Measurements from ENCODE around the gene EIF4B.

Gene EIF4B

DNA sequence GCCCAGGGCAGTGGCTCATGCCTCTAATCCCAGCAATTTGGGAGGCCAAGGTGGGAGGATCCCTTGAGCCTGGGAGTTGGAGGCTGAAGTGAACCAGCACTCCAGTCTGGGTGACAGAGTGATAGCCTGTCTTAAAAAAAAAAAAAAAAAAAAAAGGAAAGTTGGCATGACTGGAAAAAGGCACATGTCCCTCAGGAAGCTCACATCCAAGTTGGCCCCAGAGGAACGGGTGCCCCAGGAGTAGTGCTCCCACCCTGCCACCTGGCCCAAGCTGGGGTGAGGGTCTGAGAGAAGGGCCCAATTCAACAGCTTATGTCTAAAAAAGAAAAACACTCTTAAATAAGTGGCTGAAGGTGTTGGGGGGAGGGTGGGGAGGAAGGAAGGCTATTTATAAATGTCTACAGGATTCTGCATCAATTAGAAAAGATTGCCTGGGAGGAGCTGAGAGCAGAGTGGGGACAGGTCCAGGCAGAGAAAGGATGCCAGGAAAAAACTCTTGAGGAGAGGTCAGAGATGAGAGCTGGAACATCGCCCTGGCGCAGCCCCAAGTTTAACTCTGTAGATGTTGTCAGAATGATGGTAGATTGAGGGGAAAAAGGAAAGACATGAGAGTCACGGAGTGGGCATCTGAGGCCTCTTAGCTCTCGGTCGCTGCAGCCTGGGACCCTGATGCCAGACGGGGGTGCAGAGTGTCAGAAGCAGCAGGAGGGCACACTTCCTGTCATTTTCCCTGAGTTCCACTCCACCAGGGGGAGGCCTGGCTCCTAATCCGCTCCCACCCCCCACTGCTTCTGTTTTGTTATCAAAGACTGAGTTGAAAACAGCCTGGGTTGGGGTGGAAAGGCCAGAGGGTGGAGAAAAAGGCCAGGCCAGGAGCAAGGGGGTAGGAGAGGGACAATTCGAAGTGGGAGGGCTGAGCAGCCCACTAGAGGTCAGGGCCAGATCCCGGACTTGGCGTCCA, 65.6 kb downstream of the EIF4B start:
- DNase-seq: no peak

DNA sequence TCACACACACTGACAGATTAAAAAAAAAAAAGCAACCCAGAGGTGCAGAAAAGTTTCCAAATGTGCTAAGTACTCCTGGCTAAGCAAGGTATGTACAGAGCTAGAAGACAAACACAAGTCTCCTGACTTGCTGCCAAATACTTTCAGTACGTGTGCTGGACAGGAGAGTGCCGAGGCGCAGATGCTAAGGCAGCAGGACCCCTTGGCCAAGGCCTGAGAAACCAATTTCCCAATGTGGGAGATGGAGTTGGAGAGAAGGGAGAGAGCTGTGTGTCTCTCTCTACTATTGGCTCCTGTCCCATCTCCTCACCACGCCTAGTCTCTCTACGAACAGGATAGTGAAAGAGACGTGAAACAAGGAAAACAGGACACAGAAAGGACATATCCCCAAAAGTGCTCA, 67.6 kb downstream of the EIF4B start:
- DNase-seq: no peak

DNA sequence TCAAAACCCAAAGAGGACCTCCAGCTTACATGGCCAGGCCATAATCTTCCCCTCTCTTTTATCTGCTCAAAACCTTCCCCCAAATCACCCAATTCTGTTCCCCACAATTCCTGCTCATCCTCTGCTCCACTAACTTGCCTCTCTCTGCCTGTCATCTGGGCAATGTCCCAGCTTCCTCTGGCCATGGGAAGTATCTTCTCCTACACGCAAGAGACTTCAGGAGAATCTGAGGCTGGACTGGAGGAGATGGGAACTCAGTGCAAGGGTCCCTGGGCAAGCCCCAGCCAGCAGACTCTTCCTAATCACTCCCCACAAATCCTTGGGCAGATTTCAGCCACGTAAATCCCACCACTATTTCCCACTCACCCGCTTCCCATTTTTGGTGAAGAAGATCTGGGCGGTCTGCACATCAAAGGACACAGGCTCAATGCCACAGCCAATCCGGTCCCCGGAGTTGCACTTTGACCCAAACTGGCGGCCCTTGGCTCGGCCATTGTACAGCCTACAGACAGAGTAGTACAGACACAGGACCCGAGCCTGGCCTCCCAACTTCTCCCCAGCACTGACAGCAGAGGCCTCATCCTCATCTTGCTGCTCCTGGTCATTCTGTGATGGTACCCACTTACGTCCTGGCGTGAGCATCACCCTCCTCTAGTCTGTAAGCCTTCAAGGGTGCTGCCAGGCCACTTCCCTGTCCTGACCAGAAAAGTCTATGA, 68.2 kb downstream of the EIF4B start:
- no peak for DNase-seq

DNA sequence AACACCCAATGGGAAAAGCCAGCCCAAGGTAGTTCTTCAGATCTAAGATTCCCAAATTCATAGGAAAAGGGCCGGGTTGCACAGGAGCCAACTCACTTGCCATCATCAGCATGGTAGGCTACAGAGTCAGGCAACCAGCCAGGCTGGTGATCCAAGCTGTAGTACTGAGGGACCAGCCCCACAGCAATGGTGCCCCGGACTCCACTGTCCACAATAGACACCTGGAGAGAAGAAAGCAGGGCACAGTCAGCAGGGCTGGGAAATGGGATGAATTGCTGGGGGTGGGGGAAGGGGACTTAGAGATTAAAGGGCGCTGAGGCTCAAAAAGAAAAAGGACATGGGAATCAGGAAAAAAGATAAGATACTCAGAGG, 68.7 kb downstream of the EIF4B start:
- no peak for DNase-seq

DNA sequence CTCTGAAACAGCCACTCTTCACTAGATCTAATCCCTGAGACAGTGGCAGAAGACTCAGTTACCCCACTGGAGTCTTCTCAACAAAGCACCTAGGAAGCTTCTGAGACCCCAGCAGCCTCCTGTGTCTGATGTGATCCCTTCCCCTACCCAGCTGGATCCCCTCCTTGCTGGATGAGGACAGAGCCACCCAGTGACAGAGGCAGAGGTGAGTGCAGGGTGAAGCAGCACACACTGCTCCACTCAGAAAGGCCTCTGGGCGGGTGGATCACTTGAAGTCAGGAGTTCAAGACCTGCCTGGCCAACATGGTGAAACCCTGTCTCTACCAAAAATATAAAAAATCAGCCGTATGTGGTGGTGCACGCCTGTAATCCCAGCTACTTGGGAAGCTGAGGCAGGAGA, 70.2 kb downstream of the EIF4B start:
- DNase-seq: no peak

DNA sequence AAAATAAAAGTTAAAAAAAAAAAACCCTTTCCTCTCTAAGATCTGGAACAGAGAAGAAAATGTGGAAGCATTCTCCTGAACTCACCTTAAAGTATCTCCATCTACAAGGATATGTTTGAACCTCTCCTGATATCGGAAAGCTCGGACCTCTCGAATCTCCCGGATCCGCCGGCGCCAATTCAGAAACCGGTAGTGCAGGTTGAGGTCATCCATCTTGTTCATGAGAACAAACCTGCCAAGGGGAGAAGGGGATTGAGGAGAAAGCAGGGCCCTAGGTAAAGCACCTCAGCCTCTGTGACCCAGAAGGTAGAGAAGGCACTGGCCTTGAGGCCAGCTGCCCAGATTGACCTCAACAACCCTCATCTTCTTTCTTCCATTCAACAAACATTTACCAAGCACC, 70.8 kb downstream of the EIF4B start:
- DNase-seq: no peak

DNA sequence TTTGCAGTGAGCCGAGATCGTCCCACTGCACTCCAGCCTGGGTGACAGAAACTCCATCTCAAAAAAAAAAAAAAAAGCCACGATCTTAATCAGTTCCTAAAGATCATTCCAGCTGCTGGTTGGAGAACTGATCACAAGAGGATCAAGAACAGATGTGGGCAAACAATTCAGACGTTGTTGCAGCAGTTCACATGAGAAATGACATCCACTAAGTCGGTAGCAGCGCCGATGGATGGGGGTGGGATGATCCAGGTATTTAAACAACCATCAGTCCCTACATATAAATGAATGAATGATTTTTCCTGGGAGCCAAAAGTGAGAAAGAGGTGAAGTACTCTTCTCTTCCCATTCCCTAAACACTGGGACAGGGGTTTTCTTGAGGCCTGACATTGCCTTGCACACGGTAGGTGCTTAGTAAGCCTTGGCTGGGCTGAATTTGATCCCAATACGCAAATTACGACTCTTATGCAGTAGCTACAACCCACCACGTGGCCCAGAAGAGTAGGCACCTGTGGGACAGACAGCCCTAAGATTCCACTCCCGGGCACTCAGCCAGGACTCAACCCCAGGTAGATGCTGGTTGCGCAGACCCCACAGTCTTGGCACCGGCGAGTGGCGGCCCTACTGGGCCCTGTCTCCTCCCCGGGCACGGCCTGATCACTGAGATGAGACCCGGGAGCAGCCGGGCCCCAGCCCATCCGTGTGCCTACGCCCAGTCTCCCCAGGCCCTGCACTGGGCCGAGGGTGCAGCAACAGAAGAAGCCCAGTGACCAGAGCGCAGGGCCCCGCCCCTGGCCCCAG, 72.4 kb downstream of the EIF4B start:
- DNase-seq: no peak

DNA sequence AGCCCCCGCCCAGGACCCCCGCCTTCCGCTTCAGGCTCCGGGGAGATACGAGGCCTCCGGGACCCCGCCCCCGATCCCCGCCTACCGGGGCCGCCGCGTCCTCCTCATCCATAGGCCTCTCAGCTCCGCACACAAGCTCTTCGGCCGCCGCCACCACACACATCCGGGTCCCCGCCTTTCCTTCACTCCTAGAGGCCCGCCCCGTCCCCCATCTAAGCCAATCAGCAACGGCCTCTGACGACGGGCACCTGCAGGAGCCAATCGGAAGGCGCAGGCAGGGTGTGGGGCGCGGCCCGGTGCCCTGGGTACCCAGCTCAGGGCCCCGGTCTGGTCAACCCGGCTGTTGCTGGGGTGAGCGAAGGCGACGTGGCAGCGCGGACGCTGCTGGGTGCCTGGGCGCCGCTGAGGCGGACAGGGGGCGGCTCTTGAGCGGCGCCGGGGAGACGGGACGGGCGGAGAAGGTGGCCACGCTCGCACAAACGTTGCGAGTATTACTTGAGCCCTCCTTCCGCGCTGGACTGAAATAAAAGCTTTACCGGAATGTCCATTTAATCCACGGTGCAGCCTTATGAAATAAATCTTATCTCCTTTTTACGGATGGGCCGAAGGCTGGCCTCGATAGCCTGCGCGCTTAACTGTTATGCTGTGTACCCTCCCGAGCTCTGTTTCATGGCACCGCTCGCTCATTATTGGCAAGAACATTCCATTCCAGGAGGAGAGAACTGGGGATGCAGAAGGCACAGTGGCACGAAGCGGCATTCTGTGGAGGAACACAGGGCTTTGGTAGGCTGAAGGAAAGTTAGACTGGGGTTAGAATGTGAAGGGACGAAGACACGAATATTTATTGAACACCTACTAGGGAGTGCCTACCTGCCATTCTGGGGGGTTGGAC, 73.2 kb downstream of the EIF4B start, which contains the start of gene SPRYD3:
TSS of gene SPRYD3 (minus strand) at position 165 of the 892 bp plus-strand sequence. CDS start at position 108, 57 bp downstream.
- DNase-seq: peak; percentile 96

DNA sequence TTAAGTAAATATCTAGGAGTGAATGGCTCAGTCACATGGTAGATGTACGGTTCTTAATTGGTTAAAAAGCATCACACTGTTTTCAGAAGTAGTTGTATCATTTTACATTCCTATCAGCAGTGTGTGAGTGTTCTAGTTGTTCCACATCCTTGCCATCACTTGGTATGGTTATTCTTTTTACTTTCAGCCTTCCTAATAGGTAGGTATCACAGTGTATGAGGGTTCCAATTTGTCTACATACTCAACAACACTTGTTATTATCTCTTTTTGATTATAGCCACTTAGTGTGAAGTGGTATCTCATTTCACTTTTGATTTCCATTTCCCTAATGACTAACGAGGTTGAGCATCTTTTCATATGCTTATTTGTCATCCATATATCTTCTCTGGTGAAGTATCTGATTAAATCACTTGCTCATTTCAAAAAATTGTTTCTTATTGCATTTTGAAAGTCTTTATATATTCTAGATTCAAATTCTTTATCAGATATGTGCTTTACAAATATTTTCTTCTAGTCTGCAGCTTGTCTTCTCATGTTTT, 76.5 kb downstream of the EIF4B start:
- DNase-seq: no peak

DNA sequence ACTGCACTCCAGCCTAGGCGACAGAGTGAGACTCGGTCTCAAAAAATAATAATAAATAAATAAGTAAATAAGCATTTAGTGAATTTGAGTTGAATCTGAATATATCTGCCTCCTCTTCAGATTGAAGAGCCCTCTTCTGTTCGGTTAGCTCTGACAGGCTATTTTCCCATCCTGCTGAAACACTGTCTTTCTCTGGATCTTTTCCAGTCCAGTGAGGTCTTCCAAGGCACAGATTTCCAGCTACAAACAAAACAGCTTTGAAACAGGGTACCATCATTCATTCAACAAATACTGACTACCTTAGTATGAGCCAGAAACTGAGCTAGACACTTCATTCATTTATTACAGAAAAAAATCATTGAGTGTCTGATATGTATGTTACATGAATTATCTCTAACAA, 80.1 kb downstream of the EIF4B start:
- no peak for DNase-seq

DNA sequence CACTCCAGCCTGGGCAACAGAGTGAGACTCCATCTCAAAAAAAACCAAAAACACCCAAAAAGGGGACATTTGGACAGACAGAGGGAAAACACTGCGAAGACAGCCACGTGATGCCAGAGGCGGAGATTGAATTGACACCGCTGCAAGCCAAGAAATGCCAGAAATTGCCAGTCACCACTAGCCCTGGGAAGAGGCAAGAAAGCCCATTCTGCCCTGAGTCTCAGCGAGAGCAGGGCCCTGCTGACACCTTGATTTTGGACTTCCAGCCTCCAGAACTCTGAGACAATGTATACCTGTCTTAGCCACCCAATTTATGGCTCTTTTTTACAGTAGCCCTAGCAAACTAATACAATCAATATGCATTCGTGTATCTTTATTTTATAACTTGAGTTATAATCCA, 83.8 kb downstream of the EIF4B start:
- DNase-seq: no peak

DNA sequence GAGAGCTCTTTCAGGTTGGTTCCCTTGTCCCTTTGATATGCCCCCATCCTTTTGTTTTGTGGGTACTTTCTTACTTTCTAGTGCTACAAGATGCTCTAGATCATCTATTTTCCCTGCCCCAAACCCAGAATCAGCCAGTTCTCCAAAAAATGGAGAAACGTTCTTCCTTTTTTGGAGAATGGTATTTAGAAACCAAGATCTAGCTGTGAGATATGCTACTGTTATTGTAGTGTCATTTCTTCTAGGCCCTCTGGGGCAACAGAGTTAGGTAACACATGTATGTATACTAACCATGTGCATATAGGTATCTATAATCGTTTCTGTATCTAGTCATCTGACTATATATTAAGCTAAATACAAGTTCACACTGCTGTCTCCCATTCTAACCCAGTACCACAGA, 84.3 kb downstream of the EIF4B start:
- DNase-seq: no peak

DNA sequence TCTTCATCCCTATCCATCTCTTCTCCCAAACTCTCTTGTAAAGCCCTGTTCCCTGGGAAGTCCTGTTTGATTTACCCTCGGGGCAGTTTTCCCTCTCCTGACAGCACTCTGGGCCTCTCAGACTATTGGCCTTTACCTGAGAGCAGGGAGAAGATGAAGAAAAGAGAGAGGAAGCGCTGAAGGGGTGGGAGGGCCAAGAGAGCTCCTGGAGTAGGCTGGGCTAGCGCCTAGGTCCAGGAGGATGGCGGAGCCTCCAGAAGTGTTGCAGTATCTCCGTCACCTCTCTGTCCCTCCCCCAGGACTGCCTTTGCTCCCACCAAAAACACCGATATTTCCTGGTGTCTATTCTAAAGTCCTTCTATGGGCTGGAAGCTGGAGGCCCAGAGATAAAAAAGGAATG, 85.5 kb downstream of the EIF4B start:
- no peak for DNase-seq
